H9 (cell line): ENCODE measurements around the gene TCIRG1. TPM values are rescaled to one million over a fixed set of nuclear protein-coding genes. Genes with fewer than 3 reads are reported as not detected.

ENCODE experiments used
- DNase-seq: peaks from one replicate; pipeline ENCODE4 v3.0.0-alpha.2; 2017
- H2AFZ ChIP-seq: one replicate; pipeline ENCODE4 v1.6.1; 2013; ENCODE audit warnings: mild to moderate bottlenecking, low read length, control low read depth, moderate library complexity
- H2AK5ac ChIP-seq: 2 replicates; pipeline ENCODE4 v1.6.1; 2013; ENCODE audit warnings: low read length, control low read depth, mixed read lengths; ENCODE audit not compliant: insufficient read length
- H2BK120ac ChIP-seq: one replicate; pipeline ENCODE4 v1.6.1; 2013; ENCODE audit warnings: low read depth, mild to moderate bottlenecking, low read length, control low read depth, inconsistent platforms; ENCODE audit not compliant: poor library complexity, severe bottlenecking
- H2BK12ac ChIP-seq: 2 replicates; pipeline ENCODE4 v1.6.1; 2013; ENCODE audit warnings: low read length, control low read depth, mixed read lengths, low read depth; ENCODE audit not compliant: insufficient read length
- H2BK15ac ChIP-seq: 2 replicates; pipeline ENCODE4 v1.6.1; 2013; ENCODE audit warnings: low read depth, low read length, control low read depth
- H2BK20ac ChIP-seq: one replicate; pipeline ENCODE4 v1.6.1; 2013; ENCODE audit warnings: low read depth, mild to moderate bottlenecking, low read length, control low read depth, inconsistent platforms; ENCODE audit not compliant: poor library complexity, severe bottlenecking
- H2BK5ac ChIP-seq: 2 replicates; pipeline ENCODE4 v1.6.1; 2013; ENCODE audit warnings: low read length, control low read depth, mixed read lengths; ENCODE audit not compliant: insufficient read length
- H3K14ac ChIP-seq: 2 replicates; pipeline ENCODE4 v1.6.1; 2013; ENCODE audit warnings: low read length, control low read depth; ENCODE audit not compliant: insufficient read depth
- H3K18ac ChIP-seq: 2 replicates; pipeline ENCODE4 v1.6.1; 2013; ENCODE audit warnings: low read depth, mild to moderate bottlenecking, mixed read lengths, low read length, control low read depth; ENCODE audit not compliant: insufficient read length
- H3K23ac ChIP-seq: 2 replicates; pipeline ENCODE4 v1.6.1; 2013; ENCODE audit warnings: low read length, control low read depth, mixed read lengths, low read depth; ENCODE audit not compliant: insufficient read length
- H3K23me2 ChIP-seq: 2 replicates; pipeline ENCODE4 v1.6.1; 2013; ENCODE audit warnings: low read depth, mild to moderate bottlenecking, mixed read lengths, low read length, control low read depth; ENCODE audit not compliant: insufficient read length, poor library complexity, severe bottlenecking
- H3K27ac ChIP-seq: 2 replicates; pipeline ENCODE4 v1.5.1; 2013; ENCODE audit warnings: low read length, control low read depth, mixed read lengths, low read depth; ENCODE audit not compliant: insufficient read length
- H3K27me3 ChIP-seq: 2 replicates; pipeline ENCODE4 v1.6.1; 2013; ENCODE audit warnings: low read length, control low read depth, inconsistent platforms; ENCODE audit not compliant: insufficient read depth
- H3K4ac ChIP-seq: 2 replicates; pipeline ENCODE4 v1.6.1; 2013; ENCODE audit warnings: low read depth, mild to moderate bottlenecking, control low read depth, inconsistent platforms, low read length, moderate library complexity
- H3K4me1 ChIP-seq: 2 replicates; pipeline ENCODE4 v1.6.1; 2013; ENCODE audit warnings: low read length, control low read depth, inconsistent platforms; ENCODE audit not compliant: insufficient read depth
- H3K4me2 ChIP-seq: 2 replicates; pipeline ENCODE4 v1.6.1; 2013; ENCODE audit warnings: low read length, control low read depth, mixed read lengths; ENCODE audit not compliant: insufficient read length, insufficient read depth
- H3K56ac ChIP-seq: 2 replicates; pipeline ENCODE4 v1.6.1; 2013; ENCODE audit warnings: low read depth, mild to moderate bottlenecking, mixed read lengths, low read length, control low read depth; ENCODE audit not compliant: insufficient read length
- H3K79me1 ChIP-seq: 2 replicates; pipeline ENCODE4 v1.6.1; 2013; ENCODE audit warnings: low read depth, mild to moderate bottlenecking, moderate library complexity, low read length, control low read depth, inconsistent platforms; ENCODE audit not compliant: insufficient read depth, poor library complexity, severe bottlenecking
- H3K79me2 ChIP-seq: 2 replicates; pipeline ENCODE4 v1.6.1; 2013; ENCODE audit warnings: low read length, control low read depth, inconsistent platforms; ENCODE audit not compliant: insufficient read depth
- H3K9ac ChIP-seq: 2 replicates; pipeline ENCODE4 v1.6.1; 2013; ENCODE audit warnings: low read length, control low read depth, mixed read lengths; ENCODE audit not compliant: insufficient read length; ENCODE audit errors: extremely low read depth
- H3K9me3 ChIP-seq: one replicate; pipeline ENCODE4 v1.6.1; 2013; ENCODE audit warnings: low read depth, low read length, inconsistent platforms; ENCODE audit not compliant: control insufficient read depth
- H3T11ph ChIP-seq: one replicate; pipeline ENCODE4 v1.6.1; 2013; ENCODE audit warnings: mild to moderate bottlenecking, low read length, control low read depth, inconsistent platforms
- H4K20me1 ChIP-seq: one replicate; pipeline ENCODE4 v1.6.1; 2013; ENCODE audit not compliant: control insufficient read depth, insufficient read length, insufficient read depth
- H4K5ac ChIP-seq: 2 replicates; pipeline ENCODE4 v1.6.1; 2013; ENCODE audit warnings: low read depth, mild to moderate bottlenecking, mixed read lengths, low read length, control low read depth; ENCODE audit not compliant: insufficient read length
- H4K8ac ChIP-seq: replicated peaks from 2 replicates; pipeline ENCODE4 v1.6.1; 2013; ENCODE audit warnings: low read length, control low read depth, mixed read lengths, low read depth; ENCODE audit not compliant: insufficient read length
- H4K91ac ChIP-seq: 2 replicates; pipeline ENCODE4 v1.6.1; 2013; ENCODE audit warnings: low read depth, mild to moderate bottlenecking, moderate library complexity, mixed read lengths, low read length, control low read depth; ENCODE audit not compliant: insufficient read length
- H3K27ac Mint-ChIP-seq, 3 experiments: 2 replicates in 2 of 3; 3 replicates in 1 of 3; pipeline ENCODE4 v1.8.0; 2020 to 2021; ENCODE audit warnings: mixed read lengths in 3 of 3, mild to moderate bottlenecking in 1 of 3, moderate library complexity in 1 of 3
- H3K27me3 Mint-ChIP-seq: 2 replicates; pipeline ENCODE4 v1.8.0; 2021; ENCODE audit warnings: low read depth, mild to moderate bottlenecking, moderate library complexity, mixed read lengths
- H3K36me3 Mint-ChIP-seq, 3 experiments: 2 replicates in 2 of 3; 3 replicates in 1 of 3; pipeline ENCODE4 v1.8.0; 2020 to 2021; ENCODE audit warnings: low read depth in 3 of 3, mixed read lengths in 3 of 3; ENCODE audit not compliant: insufficient read depth in 1 of 3
- H3K4me1 Mint-ChIP-seq, 2 experiments: 2 replicates each; pipeline ENCODE4 v1.8.0; 2020; ENCODE audit warnings: mixed read lengths in 2 of 2
- H3K4me3 Mint-ChIP-seq, 2 experiments: 2 replicates in 1 of 2; 3 replicates in 1 of 2; pipeline ENCODE4 v1.8.0; 2020 to 2021; ENCODE audit warnings: mild to moderate bottlenecking in 2 of 2, mixed read lengths in 2 of 2, moderate library complexity in 1 of 2
- H3K9me3 Mint-ChIP-seq, 2 experiments: 2 replicates in 1 of 2; 3 replicates in 1 of 2; pipeline ENCODE4 v1.8.0; 2020; ENCODE audit warnings: mild to moderate bottlenecking in 2 of 2, mixed read lengths in 2 of 2, moderate library complexity in 1 of 2
- CTCF ChIP-seq: fragments of 200-600 bp; sonication (generic); conservative IDR thresholded peaks from 3 replicates; pipeline ENCODE4 v1.8.0; 2021; ENCODE audit warnings: antibody characterized with exemption, mild to moderate bottlenecking
- WGBS: extraction: QIAGEN DNeasy Blood & Tissue Kit; methylation state at CpG from one replicate; pipeline ENCODE4 v1.1.7; 2013; ENCODE audit warnings: missing lambda C conversion rate, low lambda C conversion rate, mixed read lengths; ENCODE audit not compliant: insufficient read length; ENCODE audit errors: extremely low coverage; 5-methylcytosine and 5-hydroxymethylcytosine counted together
- total RNA-seq: library from RNA; stranded (reverse); gene quantifications from 2 replicates; pipeline ENCODE4 v1.2.1, GENCODE V29; 2021

The TCIRG1 gene
- total RNA-seq, 1 experiment from 2014 or later = 24.4 TPM

GRCh38 chr11:68077617-68078582 lies 39.1 kb downstream of the TCIRG1 start:
- peaks cover 20 to 68% (median 55%) of the 10 kb centered on the region in 3 experiments for H3K36me3 Mint-ChIP-seq

More at GRCh38 chr11:68077617-68078582, 39.1 kb downstream of the TCIRG1 start:
- Histone ChIP-seq H2AFZ (no peak overlapping the region), H3K23me2 (no peaks in the 10 kb centered on the region), H4K20me1 (no peaks in the 10 kb centered on the region), H3K9ac (no peak overlapping the region), H3K27me3 (no peaks in the 10 kb centered on the region), H3K27ac (no peak overlapping the region), H3K56ac (no peak overlapping the region), H4K91ac (no peak overlapping the region), H2BK15ac (no peak overlapping the region), H2BK20ac (no peak overlapping the region), H3K18ac (no peak overlapping the region), H2BK12ac (no peak overlapping the region), H2BK120ac (no peak overlapping the region), H4K5ac (no peak overlapping the region), H3T11ph (no peak overlapping the region), H3K79me2 (peaks cover 7% of the 10 kb centered on the region), H3K23ac (no peak overlapping the region), H3K4ac (no peak overlapping the region), H3K4me1 (no peaks in the 10 kb centered on the region), H3K9me3 (no peaks in the 10 kb centered on the region), H2BK5ac (no peak overlapping the region), H2AK5ac (no peak overlapping the region), H3K14ac (no peak overlapping the region), H4K8ac (no peak overlapping the region), H3K4me2 (no peak overlapping the region), H3K79me1 (peaks cover 3% of the 10 kb centered on the region)
- no CpG with 5 or more reads among the region's 8 CpGs for WGBS
- peak overlapping the region in 2 of 3 experiments; percentile 43 to 59; a peak in 5 of 7 replicates for H3K27ac Mint-ChIP-seq
- H3K27me3 Mint-ChIP-seq = no peaks in the 10 kb centered on the region
- no peaks in the 10 kb centered on the region for H3K4me1 Mint-ChIP-seq
- H3K4me3 Mint-ChIP-seq = no peak overlapping the region
- no peaks in the 10 kb centered on the region for H3K9me3 Mint-ChIP-seq
- DNase-seq = no peak
- TF ChIP-seq CTCF = no peak
